WERI-Rb-1 (cell line): ENCODE measurements around the gene TNPO3.

Experiments used
- DNase-seq: peaks from one replicate; pipeline ENCODE4 v3.0.0-alpha.2; 2020
- H3K27ac ChIP-seq: fragments of 250-450 bp; sonication (Bioruptor Pico); 2 replicates; pipeline ENCODE4 v1.5.1; 2020; ENCODE audit warnings: mild to moderate bottlenecking, moderate library complexity
- H3K27me3 ChIP-seq: fragments of 250-450 bp; sonication (Bioruptor Pico); 2 replicates; pipeline ENCODE4 v1.5.1; 2021; ENCODE audit warnings: mild to moderate bottlenecking, low read depth, moderate library complexity; ENCODE audit not compliant: insufficient read depth, severe bottlenecking
- H3K36me3 ChIP-seq: fragments of 250-450 bp; sonication (Bioruptor Pico); 2 replicates; pipeline ENCODE4 v1.5.1; 2020; ENCODE audit warnings: mild to moderate bottlenecking, moderate library complexity
- H3K4me3 ChIP-seq: 2 replicates; pipeline ENCODE4 v1.5.1; 2011; ENCODE audit warnings: low read depth, mild to moderate bottlenecking, control low read depth, low read length
- H3K9me3 ChIP-seq: fragments of 250-450 bp; sonication (Bioruptor Pico); 2 replicates; pipeline ENCODE4 v1.5.1; 2021; ENCODE audit warnings: mild to moderate bottlenecking, moderate library complexity; ENCODE audit not compliant: severe bottlenecking
- CTCF ChIP-seq: IDR thresholded peaks from 2 replicates; pipeline ENCODE4 v1.5.1; 2011; ENCODE audit warnings: low read depth, mild to moderate bottlenecking, control low read depth, inconsistent platforms, low read length

The TNPO3 gene

GRCh38 chr7:128935342-128935730 lies 119.6 kb downstream of the TNPO3 start:
- no peak overlapping the region for H3K27ac ChIP-seq
- no peak for TF ChIP-seq CTCF
- no peaks in the 10 kb centered on the region for H3K27me3 ChIP-seq
- DNase-seq: no peak
- no peak overlapping the region for H3K4me3 ChIP-seq
- H3K36me3 ChIP-seq: no peaks in the 10 kb centered on the region
- no peaks in the 10 kb centered on the region for H3K9me3 ChIP-seq

- no peak overlapping the region for H3K4me3 ChIP-seq
- no peaks in the 10 kb centered on the region for H3K27me3 ChIP-seq
- no peaks in the 10 kb centered on the region for H3K9me3 ChIP-seq
- DNase-seq: no peak
- H3K27ac ChIP-seq: no peak overlapping the region
- no peaks in the 10 kb centered on the region for H3K36me3 ChIP-seq
- TF ChIP-seq CTCF: no peak
Observed at GRCh38 chr7:128934361-128935341, 120.3 kb downstream of the TNPO3 start.

GRCh38 chr7:128933180-128933891 lies 121.6 kb downstream of the TNPO3 start:
- no peaks in the 10 kb centered on the region for H3K9me3 ChIP-seq
- no peak overlapping the region for H3K27ac ChIP-seq
- H3K27me3 ChIP-seq: no peaks in the 10 kb centered on the region
- TF ChIP-seq CTCF: no peak
- H3K36me3 ChIP-seq: no peaks in the 10 kb centered on the region
- DNase-seq: no peak
- no peak overlapping the region for H3K4me3 ChIP-seq

- no peak for TF ChIP-seq CTCF
- H3K27ac ChIP-seq: no peak overlapping the region
- no peaks in the 10 kb centered on the region for H3K9me3 ChIP-seq
- H3K4me3 ChIP-seq: no peak overlapping the region
- no peak for DNase-seq
- H3K36me3 ChIP-seq: no peaks in the 10 kb centered on the region
- H3K27me3 ChIP-seq: no peaks in the 10 kb centered on the region
Observed at GRCh38 chr7:128932862-128933179, 122.1 kb downstream of the TNPO3 start.

GRCh38 chr7:128931965-128932861 lies 122.7 kb downstream of the TNPO3 start:
- Histone ChIP-seq H3K4me3 (no peak overlapping the region), H3K9me3 (no peaks in the 10 kb centered on the region), H3K27ac (no peak overlapping the region), H3K27me3 (no peaks in the 10 kb centered on the region), H3K36me3 (no peaks in the 10 kb centered on the region)
- TF ChIP-seq CTCF: no peak
- no peak for DNase-seq
